Muscle layer of duodenum (tissue), 2 donors: ENCODE results near the gene TJAP1.

Experiments
- H3K27ac ChIP-seq: one replicate; pipeline ENCODE4 v1.7.0; 2013; ENCODE audit warnings: mild to moderate bottlenecking, low read length
- H3K27me3 ChIP-seq: one replicate; pipeline ENCODE4 v1.7.0; 2013; ENCODE audit warnings: low read depth, mild to moderate bottlenecking, control low read depth, low read length
- H3K36me3 ChIP-seq, 2 donors: one replicate each; pipeline ENCODE4 v1.7.0; 2013; ENCODE audit warnings: low read length in 2 of 2, control low read depth in 1 of 2, mild to moderate bottlenecking in 1 of 2; ENCODE audit not compliant: insufficient read depth in 2 of 2, control insufficient read depth in 1 of 2
- H3K4me1 ChIP-seq, 2 donors: one replicate each; pipeline ENCODE4 v1.7.0; 2013; ENCODE audit warnings: low read length in 2 of 2, mild to moderate bottlenecking in 2 of 2, control low read depth in 1 of 2, moderate library complexity in 1 of 2; ENCODE audit not compliant: insufficient read depth in 2 of 2, control insufficient read depth in 1 of 2
- H3K4me3 ChIP-seq, 2 donors: one replicate each; pipeline ENCODE4 v1.7.0; 2013; ENCODE audit warnings: low read length in 2 of 2, low read depth in 1 of 2, mild to moderate bottlenecking in 1 of 2
- H3K9me3 ChIP-seq, 2 donors: one replicate each; pipeline ENCODE4 v1.7.0; 2013; ENCODE audit warnings: low read length in 2 of 2, control low read depth in 1 of 2, mild to moderate bottlenecking in 1 of 2; ENCODE audit not compliant: control insufficient read depth in 1 of 2
- donor health status: healthy.

The TJAP1 gene

GRCh38 chr6:43437700-43438099 is 39.7 kb upstream of the TJAP1 start:
- Histone ChIP-seq H3K36me3 (peaks cover 16 to 56% of the 10 kb centered on the region in 2 donors), H3K4me1 (peaks cover 9 to 18% of the 10 kb centered on the region in 2 donors), H3K27ac (no peak overlapping the region), H3K27me3 (no peaks in the 10 kb centered on the region), H3K9me3 (no peaks in the 10 kb centered on the region), H3K4me3 (no peak overlapping the region)

- H3K4me1 ChIP-seq = no peaks in the 10 kb centered on the region
- no peak overlapping the region for H3K4me3 ChIP-seq
- no peak overlapping the region for H3K27ac ChIP-seq
- no peaks in the 10 kb centered on the region for H3K27me3 ChIP-seq
- peaks cover 38 to 85% of the 10 kb centered on the region in 2 donors for H3K36me3 ChIP-seq
- H3K9me3 ChIP-seq = no peaks in the 10 kb centered on the region
These were observed 34.4 kb upstream of the TJAP1 start for GRCh38 chr6:43442935-43443334.

GRCh38 chr6:43444036-43444435 is 33.3 kb upstream of the TJAP1 start:
- no peak overlapping the region for H3K4me3 ChIP-seq
- H3K4me1 ChIP-seq = no peaks in the 10 kb centered on the region
- H3K27ac ChIP-seq = no peak overlapping the region
- H3K27me3 ChIP-seq = no peaks in the 10 kb centered on the region
- H3K36me3 ChIP-seq = peaks cover 47 to 85% of the 10 kb centered on the region in 2 donors
- no peaks in the 10 kb centered on the region for H3K9me3 ChIP-seq

DNA sequence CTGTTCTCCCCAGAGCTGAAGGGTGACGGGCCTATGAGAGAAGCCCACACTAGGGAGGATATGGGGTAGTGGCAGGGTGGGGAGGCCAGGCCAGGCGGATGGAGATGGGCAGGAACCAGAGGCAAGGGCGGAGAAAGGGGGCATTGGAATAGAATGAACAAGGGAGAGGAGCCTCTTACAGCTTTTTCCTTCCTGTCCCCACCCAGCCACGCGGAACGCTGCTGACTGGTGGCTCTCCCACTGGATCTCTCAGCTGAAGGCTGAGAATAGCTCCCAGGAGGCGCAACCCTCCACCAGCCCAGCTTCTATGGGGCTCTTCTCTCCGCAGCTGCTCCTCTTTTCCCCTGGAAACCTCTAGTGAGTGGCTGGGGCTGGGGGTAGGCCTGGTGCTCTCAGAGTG is 32.8 kb upstream of the TJAP1 start:
- Histone ChIP-seq H3K36me3 (peaks cover 52 to 90% of the 10 kb centered on the region in 2 donors), H3K4me1 (no peaks in the 10 kb centered on the region), H3K27ac (no peak overlapping the region), H3K9me3 (no peaks in the 10 kb centered on the region), H3K27me3 (no peaks in the 10 kb centered on the region), H3K4me3 (no peak overlapping the region)

GRCh38 chr6:43445576-43445975 is 31.8 kb upstream of the TJAP1 start:
- Histone ChIP-seq H3K36me3 (peaks cover 52 to 94% of the 10 kb centered on the region in 2 donors), H3K4me3 (no peak overlapping the region)

DNA sequence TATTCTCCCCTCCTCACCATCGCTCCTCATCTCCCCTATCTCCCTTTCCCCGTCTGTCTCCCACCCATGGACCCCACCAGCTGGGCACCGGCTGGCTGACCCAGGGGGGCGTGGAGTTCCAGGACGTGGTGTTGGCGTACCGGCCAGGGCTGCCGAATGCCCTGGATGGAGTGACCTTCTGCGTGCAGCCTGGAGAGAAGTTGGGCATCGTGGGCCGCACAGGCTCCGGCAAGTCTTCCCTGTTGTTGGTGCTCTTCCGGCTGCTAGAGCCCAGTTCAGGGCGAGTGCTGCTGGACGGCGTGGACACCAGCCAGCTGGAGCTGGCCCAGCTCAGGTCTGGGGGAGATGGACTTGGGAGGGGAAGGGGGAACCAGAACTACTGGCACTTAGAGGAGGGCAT is 29.8 kb upstream of the TJAP1 start:
- H3K9me3 ChIP-seq = no peaks in the 10 kb centered on the region
- peaks cover 50 to 89% of the 10 kb centered on the region in 2 donors for H3K36me3 ChIP-seq
- no peaks in the 10 kb centered on the region for H3K27me3 ChIP-seq
- H3K4me3 ChIP-seq = no peak overlapping the region
- H3K27ac ChIP-seq = no peak overlapping the region
- no peaks in the 10 kb centered on the region for H3K4me1 ChIP-seq

More at GRCh38 chr6:43445576-43445975, 31.8 kb upstream of the TJAP1 start:
- H3K27me3 ChIP-seq = no peaks in the 10 kb centered on the region
- no peaks in the 10 kb centered on the region for H3K4me1 ChIP-seq
- no peaks in the 10 kb centered on the region for H3K9me3 ChIP-seq
- no peak overlapping the region for H3K27ac ChIP-seq

DNA sequence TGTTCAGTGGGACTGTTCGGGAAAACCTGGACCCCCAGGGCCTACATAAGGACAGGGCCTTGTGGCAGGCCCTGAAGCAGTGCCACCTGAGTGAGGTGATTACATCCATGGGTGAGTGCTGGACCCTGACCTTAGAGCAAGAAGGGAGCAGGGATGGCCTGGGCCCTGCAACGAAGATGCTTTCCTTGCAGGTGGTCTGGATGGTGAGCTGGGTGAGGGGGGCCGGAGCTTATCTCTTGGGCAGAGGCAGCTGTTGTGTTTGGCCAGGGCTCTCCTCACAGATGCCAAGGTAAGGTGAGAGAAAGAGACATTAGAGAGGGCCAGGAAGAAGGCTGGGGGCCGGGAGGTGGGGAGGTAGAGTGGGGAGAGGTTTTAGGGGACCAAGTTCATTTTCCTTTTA is 28.5 kb upstream of the TJAP1 start:
- no peaks in the 10 kb centered on the region for H3K4me1 ChIP-seq
- peaks cover 39 to 83% of the 10 kb centered on the region in 2 donors for H3K36me3 ChIP-seq

DNA sequence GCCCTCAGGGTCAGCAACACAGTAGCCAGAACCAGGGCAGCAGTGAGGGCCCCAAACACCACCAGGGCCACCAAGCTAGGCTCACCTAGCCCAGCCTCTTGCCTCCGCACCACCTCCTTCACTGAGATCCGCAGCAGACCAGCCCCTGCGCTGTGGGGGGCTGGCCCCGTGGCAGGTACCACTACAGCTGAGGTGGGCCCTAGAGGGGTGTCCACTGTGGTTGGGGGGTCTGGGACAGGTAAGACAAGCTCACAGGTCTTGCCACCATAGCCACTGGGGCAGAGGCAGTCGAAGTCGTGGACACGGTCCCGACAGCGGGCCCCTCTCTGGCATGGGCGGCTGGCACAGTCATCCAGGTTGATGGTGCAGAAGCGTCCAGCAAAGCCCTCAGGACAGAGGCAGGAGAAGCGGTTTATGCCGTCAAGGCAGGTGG is 26.7 kb upstream of the TJAP1 start:
- H3K36me3 ChIP-seq = peaks cover 32 to 65% of the 10 kb centered on the region in 2 donors
- no peaks in the 10 kb centered on the region for H3K27me3 ChIP-seq
- no peak overlapping the region for H3K4me3 ChIP-seq
- peaks cover 0 to 8% of the 10 kb centered on the region in 2 donors for H3K4me1 ChIP-seq
- no peak overlapping the region for H3K27ac ChIP-seq
- H3K9me3 ChIP-seq = no peaks in the 10 kb centered on the region

More for the DNA sequence above, 28.5 kb upstream of the TJAP1 start:
- Histone ChIP-seq H3K27ac (no peak overlapping the region), H3K4me3 (no peak overlapping the region), H3K9me3 (no peaks in the 10 kb centered on the region), H3K27me3 (no peaks in the 10 kb centered on the region)

DNA sequence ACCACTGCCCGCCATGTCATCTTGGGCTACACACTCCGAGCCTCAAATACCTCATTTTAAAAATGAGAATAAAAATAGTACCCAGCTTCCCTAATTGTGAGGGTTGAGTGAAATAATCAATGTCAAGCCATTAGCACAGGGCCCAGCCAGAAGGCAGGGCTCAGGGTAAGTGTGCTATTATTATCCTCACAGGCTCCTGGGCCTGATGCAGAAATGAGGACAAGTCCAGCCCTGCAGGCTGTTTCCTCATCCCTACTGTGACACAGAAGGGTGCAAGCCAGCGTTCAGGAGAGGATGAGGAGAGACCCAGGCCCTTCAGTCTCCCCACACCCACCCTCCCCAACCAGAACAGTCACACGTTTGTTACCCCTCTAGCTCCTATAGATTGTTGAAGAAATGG is 26.0 kb upstream of the TJAP1 start:
- no peaks in the 10 kb centered on the region for H3K9me3 ChIP-seq
- no peaks in the 10 kb centered on the region for H3K27me3 ChIP-seq
- H3K4me1 ChIP-seq = peaks cover 0 to 12% of the 10 kb centered on the region in 2 donors
- no peak overlapping the region for H3K4me3 ChIP-seq
- peaks cover 27 to 58% of the 10 kb centered on the region in 2 donors for H3K36me3 ChIP-seq
- no peak overlapping the region for H3K27ac ChIP-seq

GRCh38 chr6:43451939-43452338 is 25.4 kb upstream of the TJAP1 start:
- Histone ChIP-seq H3K27me3 (peaks cover 3% of the 10 kb centered on the region), H3K27ac (no peak overlapping the region), H3K4me1 (peaks cover 0 to 12% of the 10 kb centered on the region in 2 donors), H3K4me3 (no peak overlapping the region), H3K9me3 (no peaks in the 10 kb centered on the region), H3K36me3 (peaks cover 27 to 54% of the 10 kb centered on the region in 2 donors)

- Histone ChIP-seq H3K27me3 (peaks cover 5% of the 10 kb centered on the region), H3K36me3 (peaks cover 22 to 44% of the 10 kb centered on the region in 2 donors), H3K27ac (no peak overlapping the region), H3K4me3 (no peak overlapping the region), H3K9me3 (no peaks in the 10 kb centered on the region), H3K4me1 (peaks cover 0 to 12% of the 10 kb centered on the region in 2 donors)
These were observed 24.5 kb upstream of the TJAP1 start for GRCh38 chr6:43452896-43453295.

DNA sequence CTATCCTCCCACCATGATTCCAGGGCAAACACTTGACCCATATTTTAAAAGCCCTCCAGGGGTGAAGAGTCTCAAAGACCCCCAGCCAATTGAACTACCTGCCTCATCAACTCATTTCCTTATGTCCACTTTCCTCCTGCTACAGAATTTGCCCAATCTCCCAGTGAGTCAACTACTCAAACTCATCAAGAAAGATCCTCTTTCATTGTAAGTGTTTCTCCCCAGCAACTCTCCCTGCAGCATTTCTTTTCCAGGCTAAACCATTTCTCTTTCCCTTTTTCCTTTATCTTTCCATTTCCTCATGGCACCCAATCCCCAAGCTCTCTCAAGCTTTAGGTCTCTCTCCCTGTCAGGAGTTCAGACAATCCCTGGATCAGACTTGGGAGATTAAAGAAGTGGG is 23.5 kb upstream of the TJAP1 start:
- peaks cover 5% of the 10 kb centered on the region for H3K27me3 ChIP-seq
- H3K27ac ChIP-seq = no peak overlapping the region

More for the DNA sequence above, 23.5 kb upstream of the TJAP1 start:
- Histone ChIP-seq H3K9me3 (no peaks in the 10 kb centered on the region), H3K36me3 (peaks cover 13 to 35% of the 10 kb centered on the region in 2 donors), H3K4me3 (no peak overlapping the region), H3K4me1 (peaks cover 0 to 12% of the 10 kb centered on the region in 2 donors)
